H1 (cell line): ENCODE results near the gene OR8B8. TPM values are rescaled to one million over a fixed set of nuclear protein-coding genes. Genes with fewer than 3 reads are reported as not detected.

Experiments
- EP300 ChIP-seq, 2 experiments: IDR thresholded peaks; 1 replicate in 1 of 2; 2 replicates in 1 of 2; pipeline ENCODE4 v1.6.1; 2011 to 2012; ENCODE audit warnings: low read depth in 2 of 2, low read length in 2 of 2, mild to moderate bottlenecking in 2 of 2, borderline replicate concordance in 1 of 2, inconsistent platforms in 1 of 2, moderate library complexity in 1 of 2
- RAD21 ChIP-seq, 2 experiments: IDR thresholded peaks in 1 of 2; conservative IDR thresholded peaks in 1 of 2; 2 replicates each; pipeline ENCODE4 v1.6.1; 2011; ENCODE audit warnings: low read depth in 2 of 2, low read length in 2 of 2, improper control_type of control experiment in 1 of 2, inconsistent platforms in 1 of 2, mild to moderate bottlenecking in 1 of 2, moderate library complexity in 1 of 2
- SIN3A ChIP-seq, 2 experiments: IDR thresholded peaks in 1 of 2; conservative IDR thresholded peaks in 1 of 2; 2 replicates each; pipeline ENCODE4 v1.6.1; 2011 to 2012; ENCODE audit warnings: low read length in 2 of 2, improper control_type of control experiment in 1 of 2, low read depth in 1 of 2, mild to moderate bottlenecking in 1 of 2
- polyA plus RNA-seq, 7 experiments: library from polyadenylated mRNA; depleted of rRNA in 3 of 7; stranded (reverse) in 5 of 7; unstranded in 2 of 7; fragments of >200 nt in 5 of 7; fragments of 200-250 nt in 2 of 7; gene quantifications; 1 replicate in 5 of 7; 2 replicates in 1 of 7; 4 replicates in 1 of 7; pipeline versions ENCODE4 v1.2.1 to v1.2.3, GENCODE V29; 2011 to 2013; ENCODE audit warnings: missing spikeins in 2 of 7, mixed read lengths in 2 of 7
- total RNA-seq: library from RNA; stranded (reverse); fragmentation: NEBNext Ultra II Directional; extraction: Animal tissue kit (Norgen Biotek cat#: 25700); gene quantifications from 2 replicates; pipeline ENCODE4 v1.2.1, GENCODE V29; 2021

Gene OR8B8
- total and polyA plus RNA-seq, 2 of the 8 experiments (the other 6 are each of a cell fraction or from before 2014, with no cell fraction given) = not detected

GRCh38 chr11:124467381-124467927 lies 22.0 kb upstream of the OR8B8 start (continued):
- no peak for TF ChIP-seq RAD21 (IDR thresholded peaks at IDR 0.05 in 1 of 2, conservative IDR thresholded peaks at IDR 0.05 in 1 of 2; ENCODE audit: low read depth in 2 of 2, low read length in 2 of 2)
- no peak for TF ChIP-seq SIN3A (conservative IDR thresholded peaks at IDR 0.05 in 1 of 2, IDR thresholded peaks at IDR 0.05 in 1 of 2; ENCODE audit: low read depth in 1 of 2, low read length in 2 of 2)
- no peak for TF ChIP-seq EP300 (IDR thresholded peaks at IDR 0.05; ENCODE audit: borderline replicate concordance in 1 of 2, low read depth in 2 of 2, low read length in 2 of 2)
